A673 (cell line): ENCODE results near the gene ISYNA1. TPM values are rescaled to one million over a fixed set of nuclear protein-coding genes. Genes with fewer than 3 reads are reported as not detected.

ENCODE experiments used
- BruUV-seq: library from RNA; stranded (reverse); fragments of 400-500 nt; replicated peaks from 2 replicates; lab custom pipeline; 2021; lab: Mats Ljungman, UMichigan
- CTCF ChIA-PET: fragments of 300-600 bp; sonication (Branson Sonifier 250); formaldehyde crosslinking; loops from one replicate; lab custom pipeline; 2022; ENCODE audit warnings: antibody characterized with exemption; lab: Charles Lee
- POLR2A ChIA-PET: fragments of 300-600 bp; sonication (Branson Sonifier 250); formaldehyde crosslinking; loops from one replicate; lab custom pipeline; 2022; ENCODE audit warnings: antibody characterized with exemption; ENCODE audit not compliant: low non-redundant PET; lab: Charles Lee
- DNase-seq: peaks from one replicate; pipeline ENCODE4 v3.0.0-alpha.2; 2015; ENCODE audit warnings: low spot score
- H3K27ac ChIP-seq: fragments of 200-600 bp; sonication (generic); 2 replicates; pipeline ENCODE4 v1.5.1; 2016; ENCODE audit warnings: mixed run types, low read depth, mild to moderate bottlenecking, mixed read lengths, antibody characterized with exemption, low read length; ENCODE audit not compliant: poor library complexity, severe bottlenecking
- H3K27me3 ChIP-seq: fragments of 200-600 bp; sonication (generic); replicated peaks from 2 replicates; pipeline ENCODE4 v1.6.1; 2017; ENCODE audit warnings: mixed run types, low read depth, mild to moderate bottlenecking, mixed read lengths, antibody characterized with exemption, low read length; ENCODE audit not compliant: insufficient read depth, poor library complexity
- H3K36me3 ChIP-seq: fragments of 200-600 bp; sonication (generic); 2 replicates; pipeline ENCODE4 v1.6.1; 2016; ENCODE audit warnings: mixed run types, mild to moderate bottlenecking, mixed read lengths, antibody characterized with exemption, low read length; ENCODE audit not compliant: insufficient read depth, poor library complexity, severe bottlenecking
- H3K4me1 ChIP-seq: fragments of 200-600 bp; sonication (generic); 2 replicates; pipeline ENCODE4 v1.6.1; 2017; ENCODE audit warnings: mixed run types, mild to moderate bottlenecking, mixed read lengths, antibody characterized with exemption, low read length; ENCODE audit not compliant: insufficient read depth, poor library complexity, severe bottlenecking
- H3K4me3 ChIP-seq: fragments of 200-600 bp; sonication (generic); 2 replicates; pipeline ENCODE4 v1.5.1; 2016; ENCODE audit warnings: low read depth, mixed run types, mild to moderate bottlenecking, mixed read lengths, low read length; ENCODE audit not compliant: poor library complexity, severe bottlenecking
- H3K9me3 ChIP-seq: fragments of 200-600 bp; sonication (generic); 2 replicates; pipeline ENCODE4 v1.6.1; 2016; ENCODE audit warnings: mixed run types, low read depth, mild to moderate bottlenecking, mixed read lengths, antibody characterized with exemption, low read length; ENCODE audit not compliant: poor library complexity, severe bottlenecking
- CTCF ChIP-seq: fragments of 300-800, 200-600 bp; sonication (generic); conservative IDR thresholded peaks from 2 replicates; pipeline ENCODE4 v1.5.1; 2017; ENCODE audit warnings: low read depth, mild to moderate bottlenecking, antibody characterized with exemption, low read length, moderate library complexity, mixed read lengths
- EZH2 ChIP-seq: fragments of 200-600 bp; sonication (generic); IDR thresholded peaks from 2 replicates; pipeline ENCODE4 v1.6.1; 2017; ENCODE audit warnings: borderline replicate concordance, low read depth, mild to moderate bottlenecking, mixed read lengths, antibody characterized with exemption, low read length; ENCODE audit not compliant: poor library complexity, severe bottlenecking
- intact Hi-C: fragments of 100-400 bp; cut with micrococcal nuclease; formaldehyde crosslinking; loops from one replicate; pipeline ENCODE4 v1.10.0; 2022; ENCODE audit not compliant: unreplicated experiment
- total RNA-seq: library from RNA; stranded (reverse); gene quantifications from 2 replicates; pipeline ENCODE4 v1.2.3, GENCODE V29; 2021

ISYNA1 gene
- total RNA-seq, 1 experiment from 2014 or later, result 153 TPM

- intact Hi-C loops, result no loop called here
- CTCF ChIA-PET, result no interaction called here
These were observed 11.5 kb downstream of the ISYNA1 start for GRCh38 chr19:18426416-18426767.

DNA sequence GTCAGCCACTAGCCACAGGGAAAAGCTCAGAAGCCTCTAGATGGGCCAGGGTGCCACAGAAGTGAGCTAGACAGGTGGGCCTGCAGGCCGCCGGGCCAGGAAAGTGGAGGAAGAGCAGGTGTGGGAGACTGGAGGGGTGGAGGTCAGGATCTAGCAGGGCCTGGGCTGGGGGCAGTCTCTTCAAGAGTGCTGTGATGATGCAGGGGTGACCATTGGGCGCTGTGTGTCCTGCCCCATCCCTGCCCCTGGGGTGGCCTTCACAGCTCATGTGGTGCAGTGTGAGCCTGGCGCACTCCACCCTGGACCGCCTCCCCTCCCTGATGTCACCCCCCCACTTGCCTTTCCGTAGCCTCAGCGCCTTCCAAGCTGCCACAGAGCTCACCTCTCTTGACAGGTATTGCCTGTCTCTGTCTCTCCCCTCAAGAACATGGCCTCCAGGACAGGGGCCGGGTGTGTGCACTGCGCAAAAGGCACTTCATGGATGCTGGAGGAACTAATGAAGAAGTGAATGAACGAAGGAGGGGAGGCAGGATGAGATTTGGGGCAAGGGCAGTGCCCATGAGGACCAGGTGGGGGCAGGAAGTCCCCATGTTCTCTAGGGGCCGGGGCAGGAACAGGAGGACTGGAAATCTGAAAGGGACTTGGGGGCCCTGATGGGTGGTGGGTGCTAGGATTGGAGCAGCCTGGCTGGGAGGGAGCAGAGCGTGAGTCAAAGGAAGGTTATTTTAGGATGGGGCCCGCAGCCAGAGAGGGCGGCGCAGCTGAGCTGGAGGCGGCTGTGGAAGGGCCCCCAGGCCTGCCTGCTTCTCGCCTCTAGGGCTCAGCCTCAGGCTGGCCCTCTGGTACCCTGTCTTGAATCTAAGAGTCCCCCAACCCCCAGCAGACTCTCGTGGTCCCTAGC, 12.2 kb downstream of the ISYNA1 start:
- H3K4me1 ChIP-seq, result peaks cover 89% of the 10 kb centered on the region
- DNase-seq, result peak; percentile 51
- no peaks in the 10 kb centered on the region for H3K27me3 ChIP-seq
- peaks cover 10% of the 10 kb centered on the region for H3K36me3 ChIP-seq
- intact Hi-C loops, result no loop called here
- ChIA-PET CTCF (interaction anchor here (0.5 to 0.7 kb wide), 3 partner anchors 147 to 514 kb away, joined by 3 to 4 read pairs (median 3); no protein-coding TSS in a partner anchor), POLR2A (no interaction called here)
- BruUV-seq, result no TSS peak
- no peaks in the 10 kb centered on the region for H3K9me3 ChIP-seq
- peak overlapping the region; percentile 56 for H3K27ac ChIP-seq
- no peak for TF ChIP-seq EZH2
- peak; percentile 13; the same call in 1 of the 2 replicates for TF ChIP-seq CTCF
- H3K4me3 ChIP-seq, result no peak overlapping the region

More at GRCh38 chr19:18426416-18426767, 11.5 kb downstream of the ISYNA1 start:
- no TSS peak for BruUV-seq
- TF ChIP-seq CTCF (no peak), EZH2 (no peak)
- POLR2A ChIA-PET, result no interaction called here
- Histone ChIP-seq H3K36me3 (peaks cover 10% of the 10 kb centered on the region), H3K4me1 (peaks cover 89% of the 10 kb centered on the region), H3K4me3 (no peak overlapping the region), H3K9me3 (no peaks in the 10 kb centered on the region), H3K27me3 (no peaks in the 10 kb centered on the region), H3K27ac (peak overlapping the region; percentile 56)
- DNase-seq, result no peak

- no TSS peak for BruUV-seq
These were observed 12.9 kb downstream of the ISYNA1 start for GRCh38 chr19:18424890-18425514.

More at GRCh38 chr19:18424890-18425514, 12.9 kb downstream of the ISYNA1 start:
- H3K4me1 ChIP-seq, result peaks cover 83% of the 10 kb centered on the region
- POLR2A ChIA-PET, result no interaction called here
- no peak for TF ChIP-seq CTCF
- TF ChIP-seq EZH2, result no peak
- intact Hi-C loops, result no loop called here
- no peaks in the 10 kb centered on the region for H3K9me3 ChIP-seq
- peaks cover 5% of the 10 kb centered on the region for H3K36me3 ChIP-seq
- H3K27me3 ChIP-seq, result no peaks in the 10 kb centered on the region
- no peak overlapping the region for H3K27ac ChIP-seq
- no peak for DNase-seq
- H3K4me3 ChIP-seq, result no peak overlapping the region
- CTCF ChIA-PET, result interaction anchor here (0.5 to 0.6 kb wide), 2 partner anchors 146 to 216 kb away, joined by 3 to 4 read pairs; no protein-coding TSS in a partner anchor
